B cell (primary cell): ENCODE measurements around the gene BMPR1A. TPM values are rescaled to one million over a fixed set of nuclear protein-coding genes. Genes with fewer than 3 reads are reported as not detected.

ENCODE experiments used
- ATAC-seq: fragments of 200-7000 bp; cut with Tn5 transposase; one replicate; pipeline ENCODE4 v1.10.0; 2021; ENCODE audit warnings: low read depth, mild to moderate bottlenecking, moderate number of reproducible peaks, moderate library complexity
- CTCF ChIA-PET: fragments of 350-600 bp; sonication (Branson Sonifier 250); formaldehyde crosslinking; loops from one replicate; lab custom pipeline; 2021; ENCODE audit warnings: antibody characterized with exemption, inconsistent platforms; lab: Charles Lee
- POLR2A ChIA-PET: fragments of 350-600 bp; sonication (Branson Sonifier 250); formaldehyde crosslinking; loops from one replicate; lab custom pipeline; 2021; ENCODE audit warnings: antibody characterized with exemption; lab: Charles Lee
- DNase-seq: peaks from one replicate; pipeline ENCODE4 v3.0.0; 2013
- H2AFZ ChIP-seq: 2 replicates; pipeline ENCODE4 v1.6.1; 2012; ENCODE audit warnings: mild to moderate bottlenecking, low read depth, low read length; ENCODE audit not compliant: insufficient read depth, poor library complexity, severe bottlenecking
- H3K27ac ChIP-seq, 2 donors: 1 replicate in 1 of 2; 2 replicates in 1 of 2; pipeline ENCODE4 v1.5.1; 2012 to 2013; ENCODE audit warnings: low read length in 2 of 2, mild to moderate bottlenecking in 2 of 2, moderate library complexity in 1 of 2
- H3K27me3 ChIP-seq, 4 experiments: fragments of 200-600 bp in 1 of 4; sonication (generic) in 1 of 4; replicated peaks in 1 of 4; 1 replicate in 2 of 4; 2 replicates in 2 of 4; pipeline versions ENCODE4 v1.6.1 to v1.7.0; 2013 to 2016; ENCODE audit warnings: low read length in 3 of 4, mild to moderate bottlenecking in 2 of 4, mixed read lengths in 1 of 4, moderate library complexity in 1 of 4; ENCODE audit not compliant: insufficient read depth in 4 of 4, control insufficient read depth in 3 of 4; ENCODE audit errors: control extremely low read depth in 1 of 4
- H3K36me3 ChIP-seq, 2 experiments: replicated peaks in 1 of 2; 1 replicate in 1 of 2; 2 replicates in 1 of 2; pipeline versions ENCODE4 v1.6.1 to v1.7.1; 2013; ENCODE audit warnings: low read length in 1 of 2; ENCODE audit not compliant: insufficient read depth in 2 of 2, control insufficient read depth in 1 of 2; ENCODE audit errors: control extremely low read depth in 1 of 2, extremely low read depth in 1 of 2
- H3K4me1 ChIP-seq, 2 donors: fragments of 200-600 bp in 1 of 2; sonication (generic) in 1 of 2; 1 replicate in 1 of 2; 2 replicates in 1 of 2; pipeline versions ENCODE4 v1.5.1 to v1.6.1; 2013 to 2017; ENCODE audit warnings: low read length in 2 of 2; ENCODE audit not compliant: control insufficient read depth in 2 of 2, insufficient read depth in 2 of 2
- H3K4me2 ChIP-seq: replicated peaks from 2 replicates; pipeline ENCODE3; 2012; ENCODE audit warnings: mild to moderate bottlenecking, low read depth, low read length; ENCODE audit not compliant: poor library complexity, severe bottlenecking
- H3K4me3 ChIP-seq, 5 experiments: fragments of 200-600 bp in 1 of 5; sonication (generic) in 1 of 5; 1 replicate in 3 of 5; 2 replicates in 2 of 5; pipeline versions ENCODE4 v1.5.1 to v1.7.0; 2011 to 2016; ENCODE audit warnings: low read length in 4 of 5, mild to moderate bottlenecking in 4 of 5, low read depth in 2 of 5, control low read depth in 1 of 5, moderate library complexity in 1 of 5; ENCODE audit not compliant: insufficient read depth in 1 of 5; ENCODE audit errors: control extremely low read depth in 1 of 5, extremely low read depth in 1 of 5
- H3K79me2 ChIP-seq: fragments of 200-600 bp; sonication (generic); one replicate; pipeline ENCODE4 v1.6.0; 2016; ENCODE audit warnings: low read length; ENCODE audit not compliant: control insufficient read depth, insufficient read depth
- H3K9ac ChIP-seq: fragments of 200-600 bp; sonication (generic); 2 replicates; pipeline ENCODE4 v1.6.1; 2017; ENCODE audit warnings: mild to moderate bottlenecking, low read length, moderate library complexity
- H3K9me3 ChIP-seq, 3 donors: one replicate each; pipeline versions ENCODE4 v1.6.1 to v1.7.1; 2013; ENCODE audit warnings: low read length in 2 of 3; ENCODE audit not compliant: control insufficient read depth in 2 of 3, insufficient read depth in 1 of 3; ENCODE audit errors: control extremely low read depth in 1 of 3
- H4K20me1 ChIP-seq: 2 replicates; pipeline ENCODE4 v1.6.0; 2012; ENCODE audit warnings: mild to moderate bottlenecking, low read length; ENCODE audit not compliant: insufficient read depth, control insufficient read depth, poor library complexity, severe bottlenecking
- H3K27ac Mint-ChIP-seq: one replicate; pipeline ENCODE4 v1.8.0; 2021; ENCODE audit warnings: mixed read lengths
- H3K27me3 Mint-ChIP-seq: one replicate; pipeline ENCODE4 v1.8.0; 2021; ENCODE audit warnings: mixed read lengths
- H3K4me1 Mint-ChIP-seq: one replicate; pipeline ENCODE4 v1.8.0; 2021; ENCODE audit warnings: mixed read lengths
- H3K4me3 Mint-ChIP-seq: one replicate; pipeline ENCODE4 v1.8.0; 2021; ENCODE audit warnings: mixed read lengths
- H3K9me3 Mint-ChIP-seq: one replicate; pipeline ENCODE4 v1.8.0; 2022; ENCODE audit warnings: mixed read lengths; ENCODE audit not compliant: insufficient read depth
- EZH2 ChIP-seq: IDR thresholded peaks from 2 replicates; pipeline ENCODE4 v1.6.1; 2012; ENCODE audit warnings: borderline replicate concordance, low read depth, mild to moderate bottlenecking, moderate library complexity, low read length; ENCODE audit not compliant: insufficient read depth, poor library complexity, severe bottlenecking
- WGBS: methylation state at CpG from one replicate; pipeline ENCODE4 v1.1.5; 2013; ENCODE audit warnings: missing lambda C conversion rate; ENCODE audit not compliant: insufficient coverage; 5-methylcytosine and 5-hydroxymethylcytosine counted together
- intact Hi-C: fragments of 100-400 bp; cut with micrococcal nuclease; formaldehyde crosslinking; loops from one replicate; pipeline ENCODE4 v1.10.0; 2022
- polyA plus RNA-seq: library from polyadenylated mRNA; depleted of rRNA; stranded (reverse); fragments of >200 nt; gene quantifications from 2 replicates; pipeline ENCODE4 v1.2.3, GENCODE V29; 2012
- total RNA-seq, 2 donors: library from RNA; stranded (reverse); fragments of 120-200 nt in 1 of 2; gene quantifications; 1 replicate in 1 of 2; 2 replicates in 1 of 2; pipeline versions ENCODE4 v1.2.3 to v1.2.4, GENCODE V29; 2013 to 2022
- TF ChIP-seq, protein P1 (sequence below): fragments of 200-600 bp; IDR thresholded peaks from one replicate; pipeline ENCODE4 v1.8.0; 2022; ENCODE audit warnings: antibody characterized with exemption, mild to moderate bottlenecking

Gene BMPR1A
- total and polyA plus RNA-seq, 2 donors (not counting 1 experiment from before 2014, with no cell fraction given): 1.9 to 15.1 TPM

DNA sequence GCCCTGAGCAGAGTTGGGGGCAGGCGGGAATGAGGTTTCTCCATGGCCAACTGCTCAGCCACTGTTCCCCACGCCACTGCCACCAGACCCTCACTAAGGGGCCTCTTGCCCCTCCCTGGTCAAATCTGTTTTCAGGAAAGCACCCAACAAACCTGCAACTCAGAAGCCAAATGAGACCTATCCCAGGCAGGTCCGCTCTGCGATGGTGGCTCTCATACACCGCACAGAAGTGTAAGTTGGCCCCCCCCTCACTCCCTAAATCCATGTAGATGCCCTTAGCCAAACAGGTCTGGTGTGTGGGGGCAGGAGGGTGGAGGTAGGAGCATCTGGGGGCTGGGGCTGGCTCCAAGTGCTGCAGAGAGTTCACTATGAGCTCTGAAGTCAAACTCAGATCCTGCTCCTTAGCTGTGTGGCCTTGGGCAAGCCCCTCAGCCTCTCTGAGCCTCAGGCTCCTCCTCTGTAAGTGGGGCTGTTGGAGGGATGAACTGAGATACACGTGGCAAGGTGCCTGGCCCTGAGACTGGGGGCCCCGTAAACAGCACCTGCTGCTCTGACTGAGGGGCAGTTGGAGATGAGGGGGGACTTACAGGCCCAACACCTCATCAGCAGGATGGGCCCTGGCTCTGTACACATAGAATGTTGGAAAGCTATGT, 199.9 kb downstream of the BMPR1A start:
- DNase-seq: no peak
- CTCF ChIA-PET: no interaction called here
- H3K4me3 ChIP-seq: no peak overlapping the region

DNA sequence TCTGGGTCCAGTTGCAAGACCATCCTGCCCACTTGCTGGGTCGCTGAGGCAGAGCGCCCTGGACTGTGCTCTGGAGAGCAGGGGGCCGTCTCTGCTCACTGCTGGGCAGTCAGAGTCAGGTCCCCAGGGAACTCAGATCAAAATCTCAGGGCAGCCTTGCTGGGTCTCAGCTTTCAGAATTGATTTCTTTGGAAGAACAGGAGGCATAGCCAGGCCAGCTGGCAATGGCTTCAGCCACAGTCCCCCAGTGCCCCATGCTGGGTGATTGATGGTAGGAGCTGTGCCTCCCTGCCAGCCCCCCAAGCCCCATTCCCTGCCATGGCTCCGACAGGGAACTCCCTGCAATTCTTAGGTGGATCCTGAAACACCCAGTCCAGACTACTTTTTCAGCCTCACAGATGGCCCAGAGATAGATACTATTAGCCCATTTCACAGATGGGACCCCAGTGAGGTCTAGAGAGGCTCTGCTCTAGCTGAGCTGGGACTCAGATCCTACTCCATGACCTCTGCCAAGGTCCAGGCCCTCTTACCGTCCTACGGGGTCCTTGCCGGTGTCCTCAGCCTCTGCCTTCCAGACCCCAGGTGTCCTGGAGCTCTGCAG, 200.5 kb downstream of the BMPR1A start:
- no peak overlapping the region for H3K9ac ChIP-seq
- Mint-ChIP-seq H3K4me1 (no peaks in the 10 kb centered on the region), H3K27ac (no peak overlapping the region), H3K4me3 (no peak overlapping the region), H3K27me3 (no peaks in the 10 kb centered on the region), H3K9me3 (peaks cover 5% of the 10 kb centered on the region)
- intact Hi-C loops: no loop called here
- H3K9me3 ChIP-seq: peaks cover 0 to 16% (median 6%) of the 10 kb centered on the region in 3 donors
- no peak overlapping the region for H2AFZ ChIP-seq
- ChIA-PET CTCF (no interaction called here), POLR2A (no interaction called here)
- ATAC-seq: no peak
- TF ChIP-seq, protein P1, sequence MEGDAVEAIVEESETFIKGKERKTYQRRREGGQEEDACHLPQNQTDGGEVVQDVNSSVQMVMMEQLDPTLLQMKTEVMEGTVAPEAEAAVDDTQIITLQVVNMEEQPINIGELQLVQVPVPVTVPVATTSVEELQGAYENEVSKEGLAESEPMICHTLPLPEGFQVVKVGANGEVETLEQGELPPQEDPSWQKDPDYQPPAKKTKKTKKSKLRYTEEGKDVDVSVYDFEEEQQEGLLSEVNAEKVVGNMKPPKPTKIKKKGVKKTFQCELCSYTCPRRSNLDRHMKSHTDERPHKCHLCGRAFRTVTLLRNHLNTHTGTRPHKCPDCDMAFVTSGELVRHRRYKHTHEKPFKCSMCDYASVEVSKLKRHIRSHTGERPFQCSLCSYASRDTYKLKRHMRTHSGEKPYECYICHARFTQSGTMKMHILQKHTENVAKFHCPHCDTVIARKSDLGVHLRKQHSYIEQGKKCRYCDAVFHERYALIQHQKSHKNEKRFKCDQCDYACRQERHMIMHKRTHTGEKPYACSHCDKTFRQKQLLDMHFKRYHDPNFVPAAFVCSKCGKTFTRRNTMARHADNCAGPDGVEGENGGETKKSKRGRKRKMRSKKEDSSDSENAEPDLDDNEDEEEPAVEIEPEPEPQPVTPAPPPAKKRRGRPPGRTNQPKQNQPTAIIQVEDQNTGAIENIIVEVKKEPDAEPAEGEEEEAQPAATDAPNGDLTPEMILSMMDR: no peak
- no peak for TF ChIP-seq EZH2
- peaks cover 0 to 3% (median 0%) of the 10 kb centered on the region in 4 experiments for H3K27me3 ChIP-seq
- H3K4me1 ChIP-seq: no peaks in the 10 kb centered on the region
- DNase-seq: no peak
- no peak overlapping the region for H3K4me2 ChIP-seq
- no peaks in the 10 kb centered on the region for H4K20me1 ChIP-seq
- no peak overlapping the region for H3K27ac ChIP-seq
- H3K79me2 ChIP-seq: no peaks in the 10 kb centered on the region
- H3K36me3 ChIP-seq: no peaks in the 10 kb centered on the region
- WGBS: 86% methylated on average over 7 of the region's 7 CpGs
- H3K4me3 ChIP-seq: no peak overlapping the region

More for the DNA sequence above, 199.9 kb downstream of the BMPR1A start:
- Histone ChIP-seq H4K20me1 (no peaks in the 10 kb centered on the region), H3K27me3 (peaks cover 0 to 3% (median 0%) of the 10 kb centered on the region in 4 experiments), H3K9ac (no peak overlapping the region), H2AFZ (no peak overlapping the region), H3K36me3 (no peaks in the 10 kb centered on the region), H3K4me1 (no peaks in the 10 kb centered on the region), H3K4me2 (no peak overlapping the region), H3K79me2 (no peaks in the 10 kb centered on the region), H3K27ac (no peak overlapping the region), H3K9me3 (peaks cover 0 to 22% (median 6%) of the 10 kb centered on the region in 3 donors)
- Mint-ChIP-seq H3K27ac (no peak overlapping the region), H3K4me1 (no peaks in the 10 kb centered on the region), H3K9me3 (peaks cover 7% of the 10 kb centered on the region), H3K27me3 (no peaks in the 10 kb centered on the region), H3K4me3 (no peak overlapping the region)
- 83% methylated on average over 4 of the region's 7 CpGs for WGBS
- TF ChIP-seq, protein P1: no peak
- TF ChIP-seq EZH2: no peak
- POLR2A ChIA-PET: no interaction called here
- intact Hi-C loops: no loop called here
- ATAC-seq: no peak
